GM21381 (cell line): ENCODE data around the gene CXADR.
A peak's percentile ranks its signal among the peaks of the same experiment; 100 is the strongest.

Source experiments
- ATAC-seq: cut with Tn5 transposase; IDR thresholded peaks from one replicate; pipeline ENCODE4 v1.9.1; 2021; ENCODE audit warnings: mild to moderate bottlenecking, moderate library complexity; ENCODE audit not compliant: unreplicated experiment

The CXADR gene

GRCh38 chr21:17585875-17586450, 73.1 kb downstream of the CXADR start:
- ATAC-seq, result no peak

- ATAC-seq, result no peak
These were observed 77.6 kb downstream of the CXADR start for GRCh38 chr21:17590430-17590829.

- ATAC-seq, result no peak
These were observed 84.8 kb downstream of the CXADR start for GRCh38 chr21:17597680-17598079.

GRCh38 chr21:17598437-17598836, 85.6 kb downstream of the CXADR start:
- ATAC-seq, result peak; percentile 75

- no peak for ATAC-seq
These were observed 90.0 kb downstream of the CXADR start for GRCh38 chr21:17602874-17603273.

- no peak for ATAC-seq
These were observed 94.8 kb downstream of the CXADR start for GRCh38 chr21:17607684-17608083.

- ATAC-seq, result no peak
These were observed 96.8 kb downstream of the CXADR start for GRCh38 chr21:17609681-17610080.

- no peak for ATAC-seq
These were observed 98.1 kb downstream of the CXADR start for GRCh38 chr21:17610911-17611310.

GRCh38 chr21:17611414-17612022, 98.7 kb downstream of the CXADR start:
- peak; percentile 59 for ATAC-seq

- peak; percentile 1 for ATAC-seq
These were observed 99.3 kb downstream of the CXADR start for GRCh38 chr21:17612023-17612564.

- peak; percentile 86 for ATAC-seq
These were observed 99.9 kb downstream of the CXADR start, which contains the start of gene BTG3 for GRCh38 chr21:17612565-17613241. Gene BTG3, minus strand, starts transcription at chr21:17612901. Its CDS starts 3,757 bp downstream, at chr21:17609144.

- ATAC-seq, result no peak
These were observed 100.4 kb downstream of the CXADR start for GRCh38 chr21:17613242-17613676.

- no peak for ATAC-seq
These were observed 104.0 kb downstream of the CXADR start for GRCh38 chr21:17616831-17617230.

GRCh38 chr21:17622018-17622417, 109.2 kb downstream of the CXADR start:
- no peak for ATAC-seq

GRCh38 chr21:17631195-17631594, 118.4 kb downstream of the CXADR start:
- ATAC-seq, result no peak

GRCh38 chr21:17636711-17637110, 123.9 kb downstream of the CXADR start:
- ATAC-seq, result no peak

- no peak for ATAC-seq
These were observed 128.0 kb downstream of the CXADR start for GRCh38 chr21:17640821-17641220.
